MM.1S (cell line): ENCODE data around the gene HSD17B4.

Experiments
- DNase-seq: peaks from one replicate; pipeline ENCODE4 v3.0.0-alpha.2; 2015
- H2AFZ ChIP-seq: fragments of 300-600 bp; sonication (generic); 2 replicates; pipeline ENCODE4 v1.6.0; 2016; ENCODE audit warnings: antibody characterized with exemption, low read length
- H3F3A ChIP-seq: fragments of 300-600 bp; sonication (generic); 2 replicates; pipeline ENCODE4 v1.6.1; 2016; ENCODE audit warnings: mild to moderate bottlenecking, antibody characterized with exemption, low read length, moderate library complexity, mixed read lengths; ENCODE audit not compliant: insufficient read depth
- H3K27ac ChIP-seq: fragments of 300-600 bp; sonication (generic); 2 replicates; pipeline ENCODE4 v1.5.1; 2016; ENCODE audit warnings: mild to moderate bottlenecking, low read length
- H3K27me3 ChIP-seq: fragments of 300-600 bp; sonication (generic); replicated peaks from 2 replicates; pipeline ENCODE4 v1.6.0; 2016; ENCODE audit warnings: low read length; ENCODE audit not compliant: insufficient read depth
- H3K36me3 ChIP-seq: fragments of 300-600 bp; sonication (generic); replicated peaks from 2 replicates; pipeline ENCODE4 v1.6.1; 2016; ENCODE audit warnings: mild to moderate bottlenecking, low read length, mixed read lengths; ENCODE audit not compliant: insufficient read depth
- H3K4me1 ChIP-seq: fragments of 300-600 bp; sonication (generic); 2 replicates; pipeline ENCODE4 v1.6.1; 2016; ENCODE audit warnings: low read length, mixed read lengths
- H3K4me2 ChIP-seq: fragments of 300-600 bp; sonication (generic); 2 replicates; pipeline ENCODE4 v1.6.0; 2016; ENCODE audit warnings: low read depth, low read length
- H3K4me3 ChIP-seq: fragments of 300-600 bp; sonication (generic); 2 replicates; pipeline ENCODE4 v1.5.1; 2016; ENCODE audit warnings: low read length, mixed read lengths
- H3K79me2 ChIP-seq: fragments of 300-600 bp; sonication (generic); 2 replicates; pipeline ENCODE4 v1.6.1; 2016; ENCODE audit warnings: mixed run types, low read length, mixed read lengths
- H3K9ac ChIP-seq: fragments of 300-600 bp; sonication (generic); 2 replicates; pipeline ENCODE4 v1.6.1; 2016; ENCODE audit warnings: low read length, mixed read lengths
- H3K9me2 ChIP-seq: fragments of 300-600 bp; sonication (generic); replicated peaks from 2 replicates; pipeline ENCODE4 v1.6.1; 2016; ENCODE audit warnings: mild to moderate bottlenecking, low read length, mixed read lengths; ENCODE audit not compliant: insufficient read depth
- H3K9me3 ChIP-seq: fragments of 300-600 bp; sonication (generic); replicated peaks from 2 replicates; pipeline ENCODE4 v1.6.1; 2016; ENCODE audit warnings: mild to moderate bottlenecking, low read length, mixed read lengths; ENCODE audit not compliant: insufficient read depth
- H4K20me1 ChIP-seq: fragments of 300-600 bp; sonication (generic); 2 replicates; pipeline ENCODE4 v1.6.1; 2016; ENCODE audit warnings: mild to moderate bottlenecking, low read length, moderate library complexity, mixed read lengths; ENCODE audit not compliant: insufficient read depth
- CTCF ChIP-seq: fragments of 300-600 bp; sonication (generic); IDR thresholded peaks from 2 replicates; pipeline ENCODE4 v1.5.1; 2016; ENCODE audit warnings: antibody characterized with exemption, low read length, mixed read lengths
- EZH2 ChIP-seq: fragments of 300-600 bp; sonication (generic); optimal IDR thresholded peaks from 2 replicates; pipeline ENCODE3; 2017; ENCODE audit warnings: low read depth, mild to moderate bottlenecking, antibody characterized with exemption, low read length, mixed read lengths
- EZH2phosphoT487 ChIP-seq: fragments of 300-600 bp; sonication (generic); IDR thresholded peaks from 2 replicates; pipeline ENCODE4 v1.6.1; 2018; ENCODE audit warnings: antibody characterized with exemption, low read length

The HSD17B4 gene

DNA sequence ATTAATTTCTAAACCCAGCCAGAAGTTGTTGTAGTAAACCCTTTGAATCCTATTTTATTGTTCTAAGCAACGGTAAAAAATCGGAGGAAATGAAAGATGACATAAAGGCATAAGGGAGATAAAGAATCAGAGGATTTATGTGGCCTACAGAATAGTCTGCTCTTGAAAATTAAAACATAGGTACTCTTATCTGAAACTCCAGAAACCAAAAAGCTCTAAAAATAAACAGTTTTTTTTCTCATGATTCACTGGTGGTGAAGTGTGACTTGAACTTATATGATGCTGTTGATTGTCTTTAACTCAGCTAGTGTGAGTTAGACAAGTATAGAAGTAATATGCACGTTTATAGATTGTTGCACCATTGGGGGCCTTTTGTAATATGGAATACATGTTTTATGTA lies 80.3 kb downstream of the HSD17B4 start:
- no peak overlapping the region for H3K27ac ChIP-seq
- H3K9me3 ChIP-seq = no peaks in the 10 kb centered on the region
- H3F3A ChIP-seq = peaks cover 17% of the 10 kb centered on the region
- H3K4me1 ChIP-seq = peaks cover 22% of the 10 kb centered on the region
- H3K9me2 ChIP-seq = no peaks in the 10 kb centered on the region
- no peak overlapping the region for H3K9ac ChIP-seq
- no peaks in the 10 kb centered on the region for H3K27me3 ChIP-seq
- no peaks in the 10 kb centered on the region; the same call in 1 of the 2 replicates for H3K36me3 ChIP-seq
- TF ChIP-seq EZH2 (no peak), CTCF (no peak), EZH2phosphoT487 (no peak)
- H3K4me3 ChIP-seq = no peak overlapping the region
- no peak overlapping the region for H2AFZ ChIP-seq
- peak overlapping the region; percentile 23 for H3K4me2 ChIP-seq
- no peaks in the 10 kb centered on the region for H3K79me2 ChIP-seq
- no peaks in the 10 kb centered on the region for H4K20me1 ChIP-seq
- DNase-seq = no peak

- Histone ChIP-seq H3K4me1 (peaks cover 28% of the 10 kb centered on the region), H3K9me2 (no peaks in the 10 kb centered on the region), H4K20me1 (no peaks in the 10 kb centered on the region), H2AFZ (peak overlapping the region; percentile 40; the same call in 1 of the 2 replicates), H3K27ac (peak overlapping the region; percentile 79), H3K4me2 (peak overlapping the region; percentile 35), H3K4me3 (no peak overlapping the region; the same call in 1 of the 2 replicates), H3F3A (peaks cover 19% of the 10 kb centered on the region), H3K27me3 (no peaks in the 10 kb centered on the region), H3K79me2 (no peaks in the 10 kb centered on the region), H3K9me3 (no peaks in the 10 kb centered on the region), H3K36me3 (no peaks in the 10 kb centered on the region), H3K9ac (no peak overlapping the region)
- peak; percentile 83 for DNase-seq
- TF ChIP-seq CTCF (no peak), EZH2 (no peak), EZH2phosphoT487 (no peak)
Measured at GRCh38 chr5:119537704-119538103, 85.4 kb downstream of the HSD17B4 start.

DNA sequence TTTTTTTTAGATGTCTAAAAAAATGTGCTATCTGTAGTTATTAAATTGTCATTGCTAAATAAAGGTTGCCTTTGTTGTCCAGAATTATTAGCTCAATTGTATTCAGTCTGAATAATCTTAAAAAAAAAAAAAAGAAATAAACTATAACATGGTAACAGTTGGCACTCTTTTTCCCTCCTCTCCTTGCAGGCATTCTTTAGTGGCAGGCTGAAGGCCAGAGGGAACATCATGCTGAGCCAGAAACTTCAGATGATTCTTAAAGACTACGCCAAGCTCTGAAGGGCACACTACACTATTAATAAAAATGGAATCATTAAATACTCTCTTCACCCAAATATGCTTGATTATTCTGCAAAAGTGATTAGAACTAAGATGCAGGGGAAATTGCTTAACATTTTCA lies 89.4 kb downstream of the HSD17B4 start:
- Histone ChIP-seq H3K9me2 (no peaks in the 10 kb centered on the region), H3K4me2 (no peak overlapping the region), H3K27ac (no peak overlapping the region), H3K36me3 (no peaks in the 10 kb centered on the region), H2AFZ (no peak overlapping the region), H3F3A (peaks cover 13% of the 10 kb centered on the region), H4K20me1 (no peaks in the 10 kb centered on the region), H3K27me3 (no peaks in the 10 kb centered on the region), H3K9ac (no peak overlapping the region), H3K79me2 (no peaks in the 10 kb centered on the region), H3K4me3 (no peak overlapping the region), H3K4me1 (peaks cover 16% of the 10 kb centered on the region), H3K9me3 (no peaks in the 10 kb centered on the region)
- no peak for TF ChIP-seq CTCF
- no peak for TF ChIP-seq EZH2
- no peak for TF ChIP-seq EZH2phosphoT487
- DNase-seq = no peak

DNA sequence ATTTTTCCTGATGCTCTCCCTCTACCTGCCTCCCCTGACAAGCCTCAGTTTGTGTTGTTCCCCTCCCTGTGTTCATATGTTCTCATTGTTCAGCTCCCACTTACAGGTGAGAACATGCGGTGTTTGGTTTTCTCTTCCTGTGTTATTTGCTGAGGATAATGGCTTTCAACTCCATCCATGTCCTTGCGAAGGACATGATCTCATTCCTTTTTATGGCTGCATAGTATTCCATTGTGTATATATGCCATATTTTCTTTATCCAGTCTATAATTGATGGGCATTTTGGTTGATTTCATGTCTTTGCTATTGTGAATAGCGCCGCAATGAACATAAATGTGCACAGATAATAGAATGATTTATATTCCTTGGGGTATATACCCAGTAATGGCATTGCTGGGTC lies 99.5 kb downstream of the HSD17B4 start:
- H3K27me3 ChIP-seq = no peaks in the 10 kb centered on the region
- no peaks in the 10 kb centered on the region for H3K4me1 ChIP-seq
- no peaks in the 10 kb centered on the region for H4K20me1 ChIP-seq
- no peaks in the 10 kb centered on the region for H3F3A ChIP-seq
- H3K27ac ChIP-seq = no peak overlapping the region
- no peak for TF ChIP-seq EZH2phosphoT487
- TF ChIP-seq EZH2 = no peak
- no peak for TF ChIP-seq CTCF
- no peaks in the 10 kb centered on the region for H3K36me3 ChIP-seq
- H3K9me3 ChIP-seq = no peaks in the 10 kb centered on the region
- H3K79me2 ChIP-seq = no peaks in the 10 kb centered on the region
- H2AFZ ChIP-seq = no peak overlapping the region
- no peak overlapping the region for H3K4me2 ChIP-seq
- H3K9me2 ChIP-seq = no peaks in the 10 kb centered on the region
- no peak overlapping the region for H3K9ac ChIP-seq
- no peak overlapping the region for H3K4me3 ChIP-seq
- DNase-seq = no peak
